ENCODE results near the gene HMG20B.
"Not testable (repeated sequence)": the region's sequence is repeated elsewhere in the genome, so short reads cannot be mapped to it uniquely, and the experiment has no call there.

The HMG20B gene

DNA sequence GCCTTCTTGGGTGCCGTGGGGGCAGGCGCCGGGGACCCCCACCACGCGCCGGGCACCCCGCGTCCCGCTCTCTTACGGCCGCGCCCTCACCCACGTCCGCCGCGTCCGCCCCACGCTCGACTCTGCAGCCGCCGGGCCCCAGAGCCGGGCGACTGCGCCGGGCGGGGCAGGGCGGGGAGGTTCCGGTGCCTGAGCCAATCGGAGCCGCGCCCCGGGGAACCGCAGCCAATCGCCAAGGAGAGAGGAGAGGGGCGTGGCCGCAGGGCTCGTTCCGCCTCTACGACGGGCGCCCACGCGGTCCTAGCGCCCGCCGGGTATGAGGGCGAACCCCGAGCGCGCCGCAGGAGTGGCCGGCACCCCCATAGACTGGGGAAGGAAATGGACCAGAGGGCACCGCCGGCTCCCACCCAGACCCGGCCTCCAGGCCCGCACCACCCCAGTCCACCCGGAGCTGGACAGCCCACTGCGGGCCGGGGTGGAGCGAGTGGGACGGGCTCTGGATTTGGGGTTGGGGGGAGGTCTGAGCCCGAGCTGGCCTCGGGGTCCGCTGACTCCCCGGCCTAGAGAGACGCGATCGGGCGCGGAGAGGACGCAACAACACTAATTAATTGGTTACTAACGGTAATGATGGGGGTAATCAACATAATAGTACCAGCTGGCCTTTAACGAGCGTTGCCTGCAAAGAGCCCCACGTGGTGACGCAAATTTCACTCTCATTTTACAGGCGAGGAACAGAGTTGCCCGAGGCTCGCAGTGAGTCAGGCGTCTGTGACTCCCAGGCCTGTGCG is 15.1 kb upstream of the HMG20B start, which contains the start of gene MFSD12:
TSS of gene MFSD12 (minus strand) at position 126 of the 788 bp plus-strand sequence. CDS start 183 bp downstream, outside the sequence.
- peak; percentile 92 for DNase-seq

DNA sequence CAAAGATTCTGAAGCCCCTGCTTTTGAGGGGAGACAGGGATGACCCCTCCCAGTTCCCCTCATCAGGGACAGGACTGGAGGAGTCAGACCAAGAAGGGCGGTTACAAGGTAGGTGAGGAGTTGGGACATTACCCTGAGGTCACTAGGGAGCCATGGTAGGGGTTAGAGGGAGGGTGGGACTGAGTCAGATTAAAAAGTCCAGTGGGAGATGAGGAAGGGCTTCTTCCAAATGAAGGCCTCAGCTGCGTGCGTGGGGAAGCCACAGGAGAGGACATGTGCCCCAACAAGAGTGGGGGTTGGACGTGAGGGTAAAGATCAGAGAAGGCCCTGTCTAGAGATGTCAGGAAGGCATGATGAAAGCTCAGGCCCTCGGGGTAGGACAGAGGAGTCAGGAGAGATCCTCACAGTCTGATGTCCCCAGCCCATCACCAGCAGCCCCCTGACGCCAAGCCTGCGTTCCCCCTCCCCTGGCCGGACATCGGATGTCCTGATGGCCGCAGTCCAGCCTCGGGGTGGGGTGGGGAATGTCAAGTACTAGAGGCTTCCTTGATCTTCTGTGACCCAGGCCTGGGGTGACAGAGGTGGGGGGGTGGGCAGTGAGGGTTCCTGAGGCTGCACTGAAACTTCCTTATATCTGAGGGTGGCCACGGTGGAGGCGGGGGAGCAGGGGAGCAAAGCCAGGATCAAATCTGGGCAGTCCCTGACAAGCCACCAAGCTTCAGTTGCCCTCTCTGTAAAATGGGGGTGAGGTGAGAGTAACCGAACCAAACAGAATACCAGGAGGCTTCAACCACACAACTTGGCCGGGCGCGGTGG is 8.8 kb upstream of the HMG20B start:
- DNase-seq, result no peak

DNA sequence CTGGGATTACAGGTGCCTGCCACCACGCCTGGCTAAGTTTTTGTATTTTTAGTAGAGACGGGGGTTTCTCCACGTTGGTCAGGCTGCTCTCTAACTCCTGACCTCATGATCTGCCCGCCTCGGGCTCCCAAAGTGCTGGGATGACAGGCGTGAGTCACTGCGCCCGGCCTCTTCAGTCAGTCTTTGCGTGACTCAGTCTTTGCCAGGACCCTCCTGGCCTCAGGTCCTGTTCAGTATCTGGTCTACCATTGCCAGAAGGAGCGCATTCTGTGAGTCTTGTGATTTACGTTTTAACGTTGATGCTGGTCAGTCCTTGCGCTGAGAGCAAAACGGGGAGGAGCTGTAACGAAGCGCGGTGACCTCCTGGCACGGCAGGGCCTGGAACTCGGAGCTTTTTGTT is 7.6 kb upstream of the HMG20B start:
- no peak for DNase-seq

DNA sequence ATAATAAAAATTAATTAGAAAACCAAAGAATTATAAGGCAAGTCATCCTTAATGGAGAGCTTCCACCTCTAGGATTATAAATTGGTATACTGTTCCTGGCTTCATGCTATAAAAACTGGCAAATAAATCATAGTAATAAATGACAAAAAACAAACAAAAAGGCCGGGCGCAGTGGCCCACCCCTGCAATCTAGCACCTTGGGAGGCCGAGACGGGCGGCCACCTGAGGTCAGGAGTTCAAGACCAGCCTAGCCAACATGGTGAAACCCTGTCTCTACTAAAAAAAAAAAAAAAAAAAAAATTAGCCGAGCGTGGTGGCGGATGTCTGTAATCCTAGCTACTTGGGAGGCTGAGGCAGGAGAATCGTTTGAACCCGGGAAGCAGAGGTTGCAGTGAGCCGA is 2.7 kb upstream of the HMG20B start:
- DNase-seq, result not testable (repeated sequence)

DNA sequence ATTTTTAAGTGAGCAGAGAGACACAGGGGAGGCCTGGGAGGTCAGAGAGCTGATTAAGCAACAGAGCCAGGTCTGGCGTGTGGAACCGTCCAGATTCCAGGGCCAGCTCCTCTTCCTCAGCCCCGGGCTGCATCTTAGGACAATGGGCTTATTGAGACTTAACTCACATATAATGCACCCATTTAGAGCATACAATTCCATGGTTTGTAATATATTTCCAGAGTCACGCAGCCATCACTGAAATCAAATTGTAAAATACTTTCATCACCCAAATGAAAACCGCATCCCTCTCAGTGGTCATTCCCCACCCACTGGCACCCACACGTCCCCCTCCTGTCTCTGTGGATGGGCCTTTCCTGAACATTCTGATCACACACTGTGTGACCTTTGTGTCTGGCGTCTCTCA is 2.1 kb upstream of the HMG20B start:
- DNase-seq, result no peak

DNA sequence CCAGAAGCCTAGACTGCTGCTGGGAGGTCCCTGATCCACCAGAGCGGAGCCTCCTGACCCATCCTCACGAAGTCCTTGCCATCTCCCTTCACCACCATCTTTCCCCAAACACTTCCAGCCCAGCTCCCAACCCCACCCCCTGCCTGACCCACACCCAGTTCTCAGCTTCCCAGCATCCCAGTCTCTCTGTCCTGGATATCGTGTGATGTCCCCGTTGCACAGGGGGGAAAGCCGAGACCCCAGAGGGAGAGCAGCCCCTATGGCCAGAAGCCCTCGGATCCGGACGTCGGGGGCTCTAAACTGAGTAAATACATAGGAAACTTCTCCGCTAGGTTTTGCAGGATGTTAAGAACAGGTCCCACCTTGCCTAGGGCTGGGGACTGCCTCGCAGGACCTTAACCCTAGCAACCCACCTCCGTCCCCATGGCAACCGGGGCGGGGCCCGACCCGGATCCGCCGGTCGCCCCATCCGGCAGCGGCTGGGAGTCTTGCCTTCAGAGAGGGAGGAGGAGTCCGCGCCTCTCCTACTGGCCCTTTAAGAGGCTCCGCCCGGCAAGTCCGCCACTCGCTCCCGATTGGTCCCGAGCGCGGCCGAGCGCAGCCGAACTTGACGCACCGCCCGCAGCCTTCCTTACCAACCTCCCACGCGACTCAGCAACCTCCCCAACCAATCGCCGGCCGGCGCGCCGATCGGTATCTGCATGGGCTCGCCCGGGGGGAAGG is 451 bp upstream of the HMG20B start:
- peak; percentile 99 for DNase-seq

DNA sequence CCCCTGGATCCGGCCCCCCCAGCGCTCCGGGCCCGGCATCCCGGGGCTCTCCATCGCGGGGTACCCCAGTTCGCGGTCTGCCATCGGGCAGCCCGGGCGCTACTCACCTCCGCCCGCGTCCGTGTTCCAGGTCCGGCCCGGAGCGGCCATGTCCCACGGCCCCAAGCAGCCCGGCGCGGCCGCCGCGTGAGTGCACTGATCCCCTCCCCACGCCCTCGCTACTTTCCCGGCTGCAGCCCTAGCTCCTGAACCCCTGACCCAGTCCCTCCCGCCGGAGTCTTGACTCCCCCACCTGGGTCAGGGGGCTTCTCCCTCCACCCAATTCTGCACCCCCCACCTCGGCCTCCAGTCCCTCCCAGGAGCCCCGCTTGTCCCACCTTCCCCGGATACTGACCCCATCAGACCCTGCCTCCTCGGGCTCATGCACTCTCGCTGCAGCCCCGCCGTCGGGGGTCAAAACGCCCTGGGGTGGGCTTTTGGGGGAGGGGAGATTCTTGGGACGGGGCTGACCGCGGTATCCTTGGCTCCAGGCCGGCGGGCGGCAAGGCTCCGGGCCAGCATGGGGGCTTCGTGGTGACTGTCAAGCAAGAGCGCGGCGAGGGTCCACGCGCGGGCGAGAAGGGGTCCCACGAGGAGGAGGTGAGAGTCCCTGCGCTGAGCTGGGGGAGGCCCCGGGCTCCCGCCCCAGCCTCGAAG is 566 bp downstream of the HMG20B start:
- no peak for DNase-seq

DNA sequence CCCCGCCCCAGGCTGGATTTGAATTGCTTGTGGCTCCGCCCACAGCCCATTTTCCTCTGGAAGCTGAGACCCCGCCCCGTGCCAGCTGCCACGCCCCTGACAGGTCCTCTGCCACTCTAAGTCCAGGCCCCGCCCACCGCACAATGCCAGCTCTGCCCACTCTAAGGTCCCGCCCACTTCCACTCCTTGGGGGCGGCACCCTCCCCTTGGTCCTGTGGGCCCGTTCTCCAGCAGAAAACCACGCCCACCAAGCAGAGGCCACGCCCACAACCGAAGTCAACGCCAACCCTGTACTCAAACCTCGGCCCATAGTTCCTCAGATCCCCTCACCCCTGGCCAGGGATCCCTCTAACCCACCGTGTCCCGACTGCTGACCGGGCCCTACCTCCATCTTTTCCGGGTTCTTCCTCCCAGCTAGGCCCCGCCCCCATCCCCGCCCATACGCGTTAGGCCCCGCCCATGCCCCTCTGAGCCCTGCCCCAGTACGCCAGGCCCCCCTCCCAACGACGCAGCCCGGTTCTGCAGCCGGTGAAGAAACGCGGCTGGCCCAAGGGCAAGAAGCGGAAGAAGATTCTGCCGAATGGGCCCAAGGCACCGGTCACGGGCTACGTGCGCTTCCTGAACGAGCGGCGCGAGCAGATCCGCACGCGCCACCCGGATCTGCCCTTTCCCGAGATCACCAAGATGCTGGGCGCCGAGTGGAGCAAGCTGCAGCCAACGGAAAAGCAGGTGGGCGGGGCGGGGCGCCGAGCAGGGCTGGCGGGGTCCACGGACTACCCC is 1.3 kb downstream of the HMG20B start:
- peak; percentile 64 for DNase-seq

DNA sequence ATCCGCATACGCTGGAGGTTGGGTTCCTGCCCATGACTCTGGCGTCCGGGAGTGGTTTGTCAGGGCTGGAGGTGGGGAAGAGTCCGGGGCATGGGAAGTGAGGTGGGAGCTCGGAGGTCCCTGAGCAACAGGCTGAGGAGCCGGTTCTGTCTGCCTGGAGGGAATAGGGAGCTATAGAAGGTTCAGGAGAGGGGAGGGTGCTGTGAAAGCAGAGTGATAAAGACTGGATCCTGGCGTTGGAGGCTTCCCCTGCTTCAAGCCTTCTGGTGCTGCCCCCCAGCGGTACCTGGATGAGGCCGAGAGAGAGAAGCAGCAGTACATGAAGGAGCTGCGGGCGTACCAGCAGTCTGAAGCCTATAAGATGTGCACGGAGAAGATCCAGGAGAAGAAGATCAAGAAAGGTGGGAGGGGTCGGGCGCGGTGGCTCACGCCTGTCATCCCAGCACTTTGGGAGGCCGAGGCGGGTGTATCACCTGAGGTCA is 2.6 kb downstream of the HMG20B start:
- peak; percentile 20 for DNase-seq

DNA sequence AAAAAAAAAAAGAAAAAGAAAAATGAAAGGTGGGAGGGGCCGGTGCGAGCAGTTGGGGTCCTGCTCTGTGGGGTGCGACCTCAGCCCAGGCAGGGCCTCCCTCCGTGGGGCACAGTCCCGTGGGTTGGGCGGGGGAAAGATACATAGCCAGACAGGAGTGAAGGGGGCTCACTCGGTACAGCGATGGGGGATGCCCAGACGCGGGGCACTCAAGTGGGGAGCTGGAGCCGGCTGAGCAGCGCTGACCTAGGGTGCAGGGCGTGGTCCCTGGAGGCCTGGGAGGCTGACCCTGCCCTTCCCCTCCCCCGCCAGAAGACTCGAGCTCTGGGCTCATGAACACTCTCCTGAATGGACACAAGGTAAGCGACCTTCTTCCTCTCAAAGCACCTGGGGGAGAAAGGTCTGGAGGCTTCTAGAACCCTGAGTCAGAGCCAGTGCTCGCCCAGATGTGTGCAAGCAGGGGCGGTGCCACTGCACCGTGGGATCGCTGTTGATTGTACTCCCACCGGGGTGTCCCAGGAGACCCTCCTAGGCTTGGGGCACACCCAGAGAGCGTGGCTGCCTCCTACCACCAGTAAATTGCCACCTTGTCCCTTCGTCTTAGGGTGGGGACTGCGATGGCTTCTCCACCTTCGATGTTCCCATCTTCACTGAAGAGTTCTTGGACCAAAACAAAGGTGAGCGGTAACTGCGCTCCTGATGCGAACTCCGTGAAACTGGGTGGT is 3.4 kb downstream of the HMG20B start:
- DNase-seq, result no peak

DNA sequence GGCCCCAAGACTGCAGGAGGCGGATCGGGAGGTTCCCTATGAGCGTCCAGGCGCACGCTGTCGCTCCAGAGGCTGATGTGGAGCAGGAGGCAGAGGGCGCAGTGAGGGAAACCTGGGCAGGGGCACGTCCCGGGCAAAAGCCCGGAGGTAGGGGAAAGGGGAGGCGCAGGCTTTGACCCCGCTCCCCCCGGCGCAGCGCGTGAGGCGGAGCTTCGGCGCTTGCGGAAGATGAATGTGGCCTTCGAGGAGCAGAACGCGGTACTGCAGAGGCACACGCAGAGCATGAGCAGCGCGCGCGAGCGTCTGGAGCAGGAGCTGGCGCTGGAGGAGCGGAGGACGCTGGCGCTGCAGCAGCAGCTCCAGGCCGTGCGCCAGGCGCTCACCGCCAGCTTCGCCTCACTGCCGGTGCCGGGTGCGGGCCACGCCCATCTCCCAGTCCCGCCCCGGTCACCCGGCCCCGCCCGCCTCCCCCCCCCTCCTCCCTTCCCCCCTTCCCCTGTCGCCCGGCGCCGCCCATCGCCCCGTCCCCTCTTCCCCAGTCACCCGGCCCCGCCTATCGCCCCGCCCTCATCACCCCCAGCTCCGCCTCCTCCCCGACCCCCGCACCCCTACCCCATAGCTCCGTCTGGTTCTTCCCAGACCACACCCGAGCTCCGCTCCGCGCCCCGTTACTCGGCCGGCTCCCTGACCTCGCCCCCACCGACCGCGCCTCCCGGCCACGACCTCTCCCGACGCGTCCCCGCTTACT is 4.1 kb downstream of the HMG20B start:
- DNase-seq, result no peak

DNA sequence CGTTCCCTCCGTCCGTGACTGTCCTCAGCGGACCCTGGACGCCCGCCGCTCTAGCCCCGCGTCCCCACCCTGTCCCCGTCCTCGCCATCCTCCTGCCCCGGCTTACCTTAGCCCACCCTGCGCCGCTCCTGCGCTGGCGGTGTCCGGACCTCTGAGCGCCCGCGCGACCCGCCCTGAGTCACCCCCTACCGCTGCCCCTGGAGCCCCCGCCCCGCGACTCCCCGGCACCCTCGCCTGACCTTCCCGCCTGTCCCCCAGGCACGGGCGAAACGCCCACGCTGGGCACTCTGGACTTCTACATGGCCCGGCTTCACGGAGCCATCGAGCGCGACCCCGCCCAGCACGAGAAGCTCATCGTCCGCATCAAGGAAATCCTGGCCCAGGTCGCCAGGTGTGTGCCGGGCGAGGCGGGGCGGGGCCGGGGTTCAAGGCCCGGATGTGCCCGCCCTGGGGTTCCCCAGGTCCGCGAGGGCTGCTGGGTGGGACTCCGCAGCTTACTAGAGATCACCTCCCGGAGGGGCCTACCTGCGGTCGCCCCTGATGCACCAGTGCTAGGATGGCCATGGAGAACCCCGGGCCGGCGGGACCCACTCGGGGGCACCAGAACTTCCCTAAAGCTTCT is 5.1 kb downstream of the HMG20B start:
- no peak for DNase-seq

DNA sequence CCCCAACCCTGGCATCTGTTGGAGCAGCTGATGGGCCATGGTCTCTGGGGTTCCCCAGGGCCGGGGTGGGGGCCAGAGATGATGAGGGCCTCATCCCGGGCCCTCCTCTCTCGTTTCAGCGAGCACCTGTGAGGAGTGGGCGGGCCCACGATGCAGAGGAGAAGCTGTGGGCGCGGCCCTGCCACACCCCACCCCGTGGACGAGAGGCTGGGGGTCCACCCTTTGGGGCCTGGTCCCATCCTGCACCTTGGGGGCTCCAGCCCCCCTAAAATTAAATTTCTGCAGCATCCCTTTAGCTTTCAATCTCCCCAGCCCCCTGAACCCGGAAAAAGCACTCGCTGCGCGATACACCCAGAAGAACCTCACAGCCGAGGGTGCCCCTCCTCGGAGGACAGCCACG is 5.6 kb downstream of the HMG20B start:
- DNase-seq, result no peak

DNA sequence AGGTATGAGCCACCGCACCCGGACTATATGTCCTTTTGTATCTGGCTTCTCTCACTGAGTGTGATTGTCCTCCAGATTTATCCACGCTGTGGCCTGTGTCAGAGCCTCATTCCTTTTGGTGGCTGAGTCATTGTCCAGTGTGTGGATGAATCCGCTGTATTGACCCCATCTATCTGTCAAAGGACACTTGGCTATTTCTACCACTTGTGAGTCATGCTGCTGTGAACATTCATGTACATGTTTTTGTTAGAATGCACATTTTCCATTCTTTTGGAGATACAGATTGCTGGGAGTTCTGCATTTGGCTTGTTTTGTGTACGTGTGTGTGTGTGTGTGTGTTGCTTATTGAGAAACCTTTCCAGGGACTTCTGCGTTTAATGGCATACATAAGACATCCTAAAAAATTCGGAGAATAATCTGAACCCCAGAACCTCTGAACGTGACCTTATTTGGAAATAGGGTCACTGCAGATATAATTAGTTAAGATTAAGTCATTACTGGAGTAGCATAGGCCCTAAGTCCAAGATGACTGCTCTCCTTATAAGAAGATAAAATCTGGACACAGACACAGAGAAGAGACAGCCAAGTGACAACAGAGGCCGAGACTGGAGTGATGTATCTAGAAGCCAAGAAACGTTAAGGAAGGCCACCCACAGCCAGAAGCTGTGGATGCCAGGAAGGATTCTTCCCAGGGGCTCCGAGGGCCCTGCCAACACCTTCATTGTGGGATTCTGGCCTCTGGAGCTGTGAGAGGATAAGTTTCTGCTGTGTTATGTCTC is 7.6 kb downstream of the HMG20B start:
- no peak for DNase-seq

DNA sequence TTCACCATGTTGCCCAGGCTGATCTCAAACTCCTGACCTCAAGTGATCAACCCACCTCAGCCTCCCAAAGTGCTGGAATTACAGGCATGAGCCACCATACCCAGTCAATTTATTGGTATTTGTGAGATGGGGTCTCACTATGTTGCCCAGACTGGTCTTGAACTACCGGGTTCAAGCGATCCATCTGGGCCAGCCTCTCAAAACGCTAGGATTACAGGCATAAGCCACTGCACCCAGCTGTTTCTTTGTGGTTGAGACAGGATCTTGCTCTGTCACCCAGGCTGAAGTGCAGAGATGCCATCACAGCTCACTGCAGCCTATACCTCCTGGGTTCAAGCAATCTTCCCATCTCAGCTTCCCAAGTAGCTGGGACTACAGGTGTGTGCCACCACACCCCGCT is 9.0 kb downstream of the HMG20B start:
- not testable (repeated sequence) for DNase-seq

DNA sequence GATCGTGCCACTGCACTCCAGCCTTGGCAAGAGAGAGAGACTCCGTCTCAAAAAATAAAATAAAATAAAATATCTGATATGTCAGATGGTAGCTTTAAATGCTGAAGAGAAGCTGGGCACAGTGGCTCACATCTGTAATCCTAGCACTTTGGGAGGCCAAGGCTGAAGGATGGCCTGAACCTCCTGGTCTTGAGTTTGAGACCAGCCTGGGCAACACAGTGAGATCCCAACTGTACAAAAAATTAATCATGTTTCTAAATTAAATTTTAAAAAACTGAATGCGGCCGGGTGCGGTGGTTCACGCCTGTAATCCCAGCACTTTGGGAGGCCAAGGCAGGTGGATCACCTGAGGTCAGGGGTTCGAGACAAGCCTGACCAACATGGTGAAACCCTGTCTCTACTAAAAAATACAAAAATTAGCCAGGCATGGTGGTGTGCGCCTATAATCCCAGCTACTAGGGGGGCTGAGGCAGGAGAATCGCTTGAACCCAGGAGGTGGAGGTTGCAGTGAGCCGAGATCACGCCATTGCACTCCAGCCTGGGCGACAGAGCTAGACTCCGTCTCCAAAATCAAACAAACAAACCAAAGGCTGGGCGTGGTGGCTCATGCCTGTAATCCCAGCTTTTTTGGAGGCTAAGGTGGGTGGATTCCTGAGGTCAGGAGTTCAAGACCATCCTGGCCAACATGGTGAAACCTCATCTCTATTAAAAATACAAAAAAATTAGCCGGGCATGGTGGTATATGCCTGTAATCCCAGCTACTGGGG is 11.5 kb downstream of the HMG20B start:
- DNase-seq, result not testable (repeated sequence)

DNA sequence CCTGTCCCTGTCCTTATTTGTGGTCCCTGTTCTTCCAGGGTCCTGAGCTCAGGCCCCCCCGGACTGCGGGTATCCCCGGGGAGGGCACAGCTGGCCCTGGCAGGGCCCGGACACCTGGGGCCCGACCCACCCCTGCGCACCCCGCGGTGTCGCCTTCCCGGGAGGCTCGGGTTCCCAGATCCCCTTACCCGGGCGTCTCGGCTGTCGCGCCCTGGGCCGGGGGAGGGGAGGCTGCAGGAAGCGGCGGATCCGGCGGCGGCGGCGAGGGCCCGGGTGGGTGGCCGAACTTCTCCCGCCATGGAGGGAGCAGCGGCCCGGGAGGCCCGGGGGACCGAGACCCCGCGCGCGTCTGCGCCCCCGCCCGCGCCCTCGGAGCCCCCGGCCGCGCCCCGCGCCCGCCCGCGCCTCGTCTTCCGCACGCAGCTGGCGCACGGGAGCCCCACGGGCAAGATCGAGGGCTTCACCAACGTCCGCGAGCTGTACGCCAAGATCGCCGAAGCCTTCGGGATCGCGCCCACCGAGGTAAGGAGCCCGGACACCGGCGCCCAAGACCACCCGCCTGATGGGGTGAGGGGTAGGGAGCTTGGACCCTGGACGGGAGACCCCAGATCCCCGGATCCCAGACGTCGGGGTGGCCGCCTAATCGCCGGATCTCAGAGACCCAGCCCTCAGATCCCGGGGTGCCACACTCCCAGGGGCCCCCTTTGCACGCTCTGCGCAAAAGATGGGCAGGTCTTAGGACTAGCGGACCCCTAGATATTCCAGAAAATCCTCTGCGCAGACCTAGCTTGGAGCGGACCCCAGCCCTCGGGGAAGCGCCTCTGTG is 12.8 kb downstream of the HMG20B start, which contains the start of gene GIPC3:
TSS of gene GIPC3 (plus strand) at position 178 of the 826 bp plus-strand sequence. CDS start at position 298, 120 bp downstream.
- no peak for DNase-seq
